ENCODE data around the gene QSOX1.

The QSOX1 gene

DNA sequence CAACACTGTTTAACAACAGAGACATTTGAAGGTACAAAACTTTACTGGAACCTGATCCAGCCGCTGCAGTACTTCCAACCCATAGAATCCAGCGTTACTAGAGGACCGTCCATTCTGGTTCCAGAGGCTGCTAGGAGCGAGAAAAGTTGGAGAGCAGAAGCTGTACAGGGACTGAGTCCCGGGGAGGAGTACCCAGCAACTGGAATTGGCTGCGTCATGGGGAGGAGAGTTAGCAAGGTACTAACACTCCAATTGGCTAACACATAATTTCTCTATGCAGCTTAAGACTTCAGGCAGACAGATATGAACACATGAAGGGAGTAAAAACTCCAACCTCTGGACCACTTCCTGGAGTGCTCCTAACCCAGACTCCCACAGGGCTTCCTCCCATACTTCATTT is 2.1 kb upstream of the QSOX1 start:
- no peak for DNase-seq

DNA sequence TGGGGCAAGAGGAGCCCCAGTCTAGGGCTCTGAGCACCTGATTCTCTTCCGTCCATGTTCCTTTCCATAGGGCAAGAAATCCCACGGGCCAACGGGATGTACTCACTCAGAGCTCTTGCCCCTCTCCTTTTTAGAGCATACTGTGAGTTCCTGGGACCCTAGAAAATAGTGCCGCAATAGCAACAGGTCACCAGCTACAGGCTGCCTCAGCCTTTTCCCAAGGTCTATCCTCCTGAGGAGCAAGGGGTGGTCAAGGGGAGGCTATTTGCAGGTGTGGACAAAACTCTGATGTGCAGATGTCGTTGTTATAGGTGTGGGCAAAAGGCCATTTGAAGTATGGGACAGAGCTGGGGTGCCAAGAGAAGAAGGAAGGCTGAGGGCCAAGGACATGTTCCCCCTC is 1.6 kb upstream of the QSOX1 start:
- no peak for DNase-seq

DNA sequence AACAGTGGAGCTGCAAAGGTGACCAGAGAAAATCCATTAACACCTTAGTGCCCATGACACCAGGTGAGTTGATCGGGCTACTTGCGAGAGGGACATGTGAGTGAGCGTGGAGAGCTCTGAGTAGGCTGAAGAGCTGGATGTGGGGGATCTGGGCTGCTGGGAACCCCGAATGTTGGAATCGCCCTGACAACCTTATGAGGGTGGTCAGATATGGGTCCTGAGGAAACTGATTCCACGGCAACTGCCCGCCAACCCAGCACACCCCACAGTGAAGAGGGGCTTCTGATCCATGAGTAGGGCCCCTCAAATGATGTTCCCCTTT is 705 bp upstream of the QSOX1 start:
- DNase-seq = no peak

DNA sequence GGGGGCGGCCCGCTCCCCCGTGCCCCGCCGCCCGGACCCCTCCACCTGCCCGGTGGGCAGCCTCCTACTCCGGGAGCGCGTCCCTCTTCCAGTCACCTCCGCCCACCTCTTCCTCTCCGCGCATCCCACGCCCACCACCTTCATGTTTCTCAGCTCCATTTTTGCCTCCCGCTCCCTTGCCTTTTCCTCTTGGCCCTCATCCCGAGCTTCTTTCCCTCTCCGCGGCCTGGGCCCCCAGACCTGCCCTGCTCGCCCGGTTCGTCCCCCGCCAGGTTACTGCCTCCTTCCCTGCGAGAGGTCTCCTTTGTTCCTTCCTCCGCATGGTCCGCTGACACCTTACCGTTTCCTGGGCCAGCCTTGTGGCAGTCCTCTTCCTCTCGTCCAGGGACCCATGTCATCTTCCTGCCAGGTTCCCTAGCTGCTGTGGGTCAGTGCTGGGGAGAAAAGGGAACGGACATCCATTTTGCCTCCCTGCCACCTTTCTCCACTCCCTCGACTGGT is 563 bp downstream of the QSOX1 start:
- peak in 1 of 2 experiments; percentile 23 for DNase-seq

DNA sequence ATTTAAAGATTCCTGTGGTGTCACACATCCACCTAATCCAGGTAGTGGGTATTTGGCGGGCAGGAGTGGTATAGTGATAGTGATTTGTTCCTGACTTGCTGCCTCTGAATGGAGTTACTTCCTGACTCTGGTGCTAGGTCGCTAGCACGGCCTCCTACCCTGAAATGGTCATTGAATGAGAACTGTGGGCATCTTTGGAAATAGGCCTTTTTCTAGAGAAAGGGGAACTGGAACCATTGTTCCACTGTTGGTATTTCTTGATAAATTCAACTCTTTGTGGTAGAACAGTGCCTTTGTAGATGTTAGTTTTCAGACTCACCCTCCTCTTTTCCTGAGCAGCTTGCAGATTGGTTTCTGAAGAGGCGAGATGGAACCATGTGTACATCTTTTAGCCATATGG is 1.5 kb downstream of the QSOX1 start:
- no peak for DNase-seq

DNA sequence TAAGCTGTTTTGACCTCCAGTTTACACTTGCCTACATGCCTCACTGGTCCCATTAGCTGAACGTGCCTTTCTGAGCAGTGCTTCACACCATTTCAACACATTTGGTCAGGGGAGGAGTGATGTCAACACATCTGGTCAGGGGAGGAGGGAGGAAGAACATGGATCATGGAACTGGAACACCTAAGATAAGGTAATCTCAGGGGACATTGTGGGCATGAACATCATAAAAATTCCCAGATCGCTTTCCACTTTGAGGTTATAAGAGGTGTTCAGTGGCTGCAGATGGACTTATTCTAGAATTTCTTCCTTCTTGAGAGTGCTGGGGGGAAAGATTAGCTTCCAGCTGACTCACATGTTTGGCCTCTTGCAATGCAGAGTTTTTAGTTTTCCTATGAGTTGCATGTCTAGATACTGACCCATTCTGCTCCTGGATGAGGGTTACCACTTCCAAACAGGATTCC is 2.0 kb downstream of the QSOX1 start:
- no peak for DNase-seq

DNA sequence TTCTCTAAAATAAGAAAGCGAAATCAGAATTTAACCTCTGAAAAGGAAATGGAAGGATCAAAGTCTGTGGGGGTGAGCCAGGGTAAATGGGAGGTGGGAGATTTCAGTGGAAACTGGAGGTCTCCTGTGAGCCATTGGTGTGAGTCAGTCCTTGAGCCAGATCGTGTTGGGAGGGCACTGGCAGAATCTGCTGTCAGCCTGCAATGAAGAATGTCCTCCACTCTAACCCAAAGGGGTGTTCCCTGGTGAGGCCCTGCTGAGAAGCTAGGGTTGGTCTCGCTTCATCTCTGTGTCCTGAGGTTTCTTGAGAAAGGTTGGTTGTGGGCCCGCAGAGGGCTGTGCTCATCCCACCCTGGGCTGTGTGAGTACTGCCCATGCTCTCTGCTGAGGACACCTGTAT is 2.4 kb downstream of the QSOX1 start:
- no peak for DNase-seq

DNA sequence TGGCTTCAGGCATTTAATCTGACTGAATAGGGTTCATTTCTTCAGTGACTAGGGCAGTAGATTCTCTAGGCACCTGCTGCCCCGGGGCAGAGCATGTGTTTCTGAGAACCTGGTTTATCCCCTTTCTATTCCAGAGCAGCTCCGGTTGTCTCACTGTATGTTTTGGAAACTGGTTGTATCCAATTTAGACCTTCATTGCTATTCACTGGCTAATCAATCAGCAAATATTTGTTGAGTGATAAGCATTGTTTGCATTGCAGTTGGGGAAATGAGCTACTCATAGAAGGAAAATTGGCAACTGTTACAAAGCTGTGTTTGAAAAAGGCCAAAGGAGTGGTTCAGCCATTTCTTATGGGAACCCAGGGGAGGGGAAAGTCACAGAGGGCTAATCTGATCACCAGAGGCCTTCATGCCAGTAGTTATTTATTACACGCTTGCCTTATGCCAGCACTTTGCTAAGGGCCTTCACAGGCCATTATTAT is 2.9 kb downstream of the QSOX1 start:
- no peak for DNase-seq

DNA sequence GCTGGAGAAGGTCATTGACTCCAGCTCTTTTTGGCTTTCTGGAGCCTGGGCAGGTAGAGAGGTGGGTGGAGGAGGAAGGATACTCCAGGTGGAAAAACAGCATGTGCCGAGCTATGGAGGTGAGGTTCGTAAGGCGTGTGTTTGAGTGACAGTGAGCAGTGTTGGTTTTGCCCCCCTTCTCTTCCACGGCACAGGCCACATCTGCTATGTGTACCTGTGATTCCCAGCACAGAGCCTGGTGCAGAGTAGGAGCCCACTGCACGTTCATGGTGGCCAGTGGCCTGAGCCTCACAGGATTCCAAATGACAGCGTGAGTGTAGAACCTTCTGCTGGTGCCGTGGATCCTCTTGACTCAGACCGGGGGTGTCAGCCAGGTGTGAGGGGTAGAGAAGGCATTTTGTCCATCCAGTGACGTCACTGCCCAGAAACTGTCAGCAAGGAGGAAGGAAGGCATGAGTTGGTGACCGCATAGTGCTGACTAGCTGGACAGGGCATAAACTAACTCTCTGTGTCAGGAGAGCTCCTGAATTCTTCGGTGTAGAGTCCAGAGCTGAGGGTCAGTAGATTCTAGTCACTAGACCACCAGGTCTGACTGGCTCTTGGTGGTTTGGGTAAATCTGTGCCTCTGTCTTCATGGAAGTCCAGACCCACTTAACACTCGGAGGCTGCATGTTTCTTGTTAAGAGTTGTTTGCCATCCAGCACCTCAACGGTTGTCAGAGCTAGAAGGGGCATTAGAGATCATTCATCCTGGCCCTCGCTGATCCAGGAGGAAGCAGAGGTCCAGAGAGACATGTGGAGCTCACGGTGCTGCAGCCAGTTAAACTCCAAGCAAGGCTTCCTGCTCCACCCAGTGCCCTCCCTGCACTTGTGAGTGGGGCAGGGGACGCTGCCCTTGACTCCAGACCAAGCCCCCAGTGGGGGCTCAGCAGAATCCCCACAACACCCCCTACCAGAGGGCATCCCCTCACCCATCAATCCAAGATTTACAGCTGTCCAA is 3.8 kb downstream of the QSOX1 start:
- DNase-seq = no peak

DNA sequence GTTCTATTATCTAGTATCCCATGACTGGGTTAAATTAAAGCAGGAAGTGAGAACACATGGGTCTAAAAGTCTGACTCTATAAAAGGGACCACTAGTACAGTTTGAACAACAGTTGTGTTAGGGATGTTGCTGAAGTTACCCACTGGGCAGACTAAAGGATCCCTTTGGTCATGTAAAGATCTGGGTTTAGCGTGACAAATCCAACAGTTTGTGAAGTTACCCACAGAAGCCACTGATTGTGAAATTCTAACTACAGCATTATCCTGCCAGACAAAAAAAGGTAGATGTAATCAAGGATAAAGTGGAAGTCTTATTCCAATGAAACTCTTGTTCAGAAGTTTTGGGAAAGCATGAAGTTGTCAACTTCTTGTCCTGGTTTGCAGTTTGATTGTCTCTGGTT is 5.7 kb downstream of the QSOX1 start:
- DNase-seq = no peak

DNA sequence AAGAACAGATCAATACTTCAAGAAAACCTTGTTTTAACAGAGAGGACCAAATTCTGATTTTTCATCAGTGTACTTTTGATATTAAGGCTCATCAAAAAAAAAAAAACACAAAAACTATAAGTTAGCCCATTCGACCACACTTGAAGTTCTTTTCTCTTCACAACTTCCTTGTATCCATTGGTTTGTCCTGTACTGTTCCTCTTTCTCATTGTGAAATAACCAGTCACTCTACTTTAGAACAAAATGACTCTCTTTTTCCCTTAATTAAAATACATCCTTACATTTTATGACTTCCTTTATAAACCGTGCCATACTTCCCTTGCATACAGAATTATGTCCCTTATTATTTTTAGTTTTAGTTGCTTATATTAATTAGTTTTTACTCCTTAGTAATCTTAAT is 8.4 kb downstream of the QSOX1 start:
- no peak for DNase-seq

DNA sequence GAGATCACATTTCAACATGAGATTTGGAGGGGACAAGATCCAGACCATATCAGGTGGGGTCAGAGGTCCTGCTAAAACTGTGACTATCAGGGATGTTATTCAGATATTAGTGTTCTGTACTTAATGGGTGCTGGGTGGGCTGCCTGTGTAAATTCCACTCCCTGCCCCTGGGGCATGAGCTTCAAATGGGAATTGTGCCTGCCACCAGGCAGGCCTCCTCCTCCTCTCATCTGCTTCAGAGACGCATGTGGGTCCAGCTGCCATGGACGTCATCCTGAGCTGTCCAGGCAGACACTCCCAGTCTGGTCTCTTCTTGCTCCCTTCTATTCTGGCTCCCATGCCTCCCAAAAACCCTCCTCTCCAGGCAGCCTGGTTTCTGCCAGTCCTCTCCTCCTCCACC is 10.4 kb downstream of the QSOX1 start:
- no peak for DNase-seq

DNA sequence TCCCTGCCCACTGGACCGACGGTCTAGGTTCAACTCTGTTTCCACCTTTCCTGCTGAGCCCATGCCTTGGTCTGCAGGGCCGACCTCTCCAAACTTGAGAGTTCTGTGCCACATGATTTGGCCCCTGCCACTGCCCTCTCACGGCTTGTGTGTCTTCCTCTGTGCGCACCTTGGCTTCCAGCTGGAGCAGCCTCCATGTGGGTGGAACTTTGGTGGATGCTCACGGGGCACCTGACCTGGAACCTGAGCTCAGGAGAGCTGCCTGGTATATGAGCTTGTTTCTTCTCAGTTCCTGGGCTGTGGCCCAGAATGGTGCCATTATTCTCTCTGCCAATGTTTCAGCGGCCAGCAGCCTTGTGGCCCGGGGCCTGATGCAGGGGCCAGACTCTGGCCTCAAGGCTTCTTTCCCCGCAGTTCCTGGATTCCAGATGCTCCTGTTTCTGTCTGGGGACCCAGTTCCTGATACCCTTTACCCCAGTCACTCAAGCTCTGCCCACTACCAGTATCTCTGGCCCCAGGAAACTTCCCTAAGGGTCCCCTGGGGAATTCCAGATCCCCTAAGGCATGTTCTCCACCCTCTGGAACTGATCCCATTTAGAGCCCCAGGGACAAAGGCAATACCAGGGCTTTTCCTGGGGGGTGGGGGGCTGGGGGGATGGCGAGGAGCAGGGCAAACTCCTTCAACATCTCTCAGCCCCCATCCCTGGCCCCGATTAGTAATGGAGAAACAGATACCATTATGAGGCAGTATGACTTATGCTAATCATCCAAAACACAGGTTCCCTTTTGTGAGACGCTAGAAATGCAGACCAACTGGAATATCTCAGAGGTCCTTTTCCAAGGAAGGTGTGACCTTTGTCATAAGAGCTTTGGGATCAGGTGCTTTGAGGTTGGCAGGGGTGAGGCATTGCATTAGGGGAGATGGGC is 11.1 kb downstream of the QSOX1 start:
- no peak for DNase-seq

DNA sequence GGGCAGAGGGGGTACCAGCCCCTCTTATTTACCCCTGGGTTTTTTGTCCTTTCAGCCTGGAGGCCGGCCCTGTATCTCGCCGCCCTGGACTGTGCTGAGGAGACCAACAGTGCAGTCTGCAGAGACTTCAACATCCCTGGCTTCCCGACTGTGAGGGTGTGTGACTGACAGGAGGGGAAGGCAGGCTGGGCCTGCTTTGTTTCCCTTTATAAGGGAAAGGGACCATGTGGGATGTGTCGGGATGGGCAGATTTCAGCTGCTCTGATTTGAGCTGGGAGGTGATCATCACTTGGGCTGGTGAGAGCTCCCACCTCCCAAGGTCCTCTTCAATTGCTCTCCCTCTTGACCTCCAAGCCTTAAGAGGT is 11.7 kb downstream of the QSOX1 start:
- DNase-seq = no peak

DNA sequence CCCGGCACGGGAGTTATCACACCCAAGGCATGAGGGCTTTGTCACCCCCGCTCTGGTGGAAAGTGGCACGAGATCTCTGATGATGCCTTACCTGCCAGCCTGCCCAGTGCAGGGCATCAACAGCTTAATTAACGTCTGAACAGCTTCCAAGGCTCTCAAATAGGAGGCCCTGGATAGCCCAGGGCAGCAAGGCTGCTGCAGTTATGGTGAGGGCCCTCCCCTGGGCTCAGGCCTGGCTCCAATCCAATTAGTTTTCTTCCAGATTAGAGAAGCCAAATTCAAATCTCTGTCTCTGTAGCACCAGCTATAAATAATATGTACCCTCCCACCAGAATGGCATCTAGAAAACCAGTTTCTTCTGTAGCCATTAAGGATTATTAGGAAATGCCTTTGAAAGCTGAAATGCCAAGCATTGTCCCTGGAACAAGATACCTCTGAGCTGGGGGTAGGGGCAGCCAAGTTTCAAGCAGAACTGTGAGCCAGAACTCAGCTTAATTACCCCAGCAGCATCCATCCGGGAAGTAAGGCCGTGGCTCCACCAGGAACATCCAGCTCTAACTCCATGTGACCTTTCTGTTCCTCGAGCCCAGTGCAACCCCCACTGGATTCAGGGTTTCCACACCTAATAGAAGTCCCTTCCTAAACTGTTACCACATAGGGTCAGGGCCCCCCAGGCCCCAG is 12.5 kb downstream of the QSOX1 start:
- no peak for DNase-seq

DNA sequence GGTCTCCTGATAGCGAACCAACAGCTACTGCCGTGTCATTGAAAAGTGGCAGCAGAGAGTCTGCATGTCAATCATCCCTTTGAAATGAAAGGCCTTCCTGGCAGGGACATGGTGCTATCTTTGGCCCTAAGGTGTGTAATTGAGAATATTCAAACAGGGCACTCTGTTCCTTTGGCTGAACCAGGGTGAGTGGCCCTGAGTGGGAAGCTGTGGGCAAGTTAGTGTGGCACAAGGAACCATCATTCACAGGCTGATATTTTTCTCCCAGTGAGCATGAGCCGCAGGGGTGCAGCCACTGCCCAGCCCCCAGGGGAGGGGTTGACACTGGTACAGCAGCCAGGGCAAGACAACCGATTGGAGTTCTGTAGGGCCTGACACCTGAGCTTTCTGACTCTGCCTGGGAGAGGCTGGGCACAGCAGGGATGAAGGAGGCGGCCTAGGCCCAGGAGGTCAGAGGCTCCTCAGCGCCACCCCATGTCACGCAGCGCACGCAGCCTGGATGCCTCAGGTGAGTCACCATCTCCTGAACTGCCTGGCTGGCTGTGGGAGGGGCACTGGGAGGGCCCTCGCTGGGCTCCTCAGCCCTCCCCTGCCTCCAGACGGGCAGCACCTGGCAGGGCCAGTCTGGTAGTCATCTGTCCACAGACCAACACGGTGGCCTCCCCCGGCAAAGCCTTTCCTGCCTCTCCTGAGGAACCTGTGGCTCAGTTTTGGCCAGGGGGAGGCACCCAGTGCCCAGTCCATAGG is 13.2 kb downstream of the QSOX1 start:
- no peak for DNase-seq

DNA sequence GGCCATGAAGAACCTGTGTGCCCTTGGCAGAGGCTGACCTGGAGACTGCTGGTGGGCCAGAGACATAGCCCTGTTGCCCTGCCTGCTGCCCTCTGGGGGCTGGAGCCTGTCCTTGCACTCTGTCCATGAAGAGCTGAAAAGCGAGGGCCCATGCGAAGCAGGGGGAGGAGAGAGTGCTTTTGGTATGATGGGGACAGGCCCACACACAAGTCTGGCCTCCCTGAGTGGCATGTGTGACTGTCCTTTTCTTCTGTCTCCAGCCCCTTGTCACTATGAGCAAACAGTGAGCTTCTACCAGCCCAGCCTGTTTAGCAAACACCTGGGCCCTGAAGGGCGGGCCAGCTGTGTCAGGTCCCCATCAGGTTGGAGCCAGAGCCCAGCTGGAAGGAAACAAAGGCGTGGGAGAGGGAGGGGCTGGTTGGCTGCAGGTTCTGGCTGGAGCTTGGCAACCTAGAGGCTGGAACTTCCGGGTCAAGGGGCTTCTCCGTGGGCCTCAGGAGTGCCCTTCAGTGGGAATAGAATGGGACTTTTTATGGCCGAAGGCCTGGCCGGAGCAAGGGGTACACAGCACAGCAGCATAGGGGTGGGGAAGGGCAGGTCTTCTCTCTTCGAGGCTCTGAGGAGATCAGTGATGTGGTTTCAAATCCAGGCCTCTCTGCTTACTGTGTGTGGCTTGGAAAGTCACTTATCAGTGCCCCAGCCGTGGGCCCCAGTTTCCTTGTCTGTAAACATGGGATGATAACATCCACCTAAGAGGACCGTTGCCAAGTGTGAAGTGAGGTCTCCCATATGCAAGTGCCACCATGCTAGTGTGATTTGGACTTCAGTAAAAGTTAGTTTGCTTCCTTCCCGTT is 14.3 kb downstream of the QSOX1 start:
- DNase-seq = no peak

DNA sequence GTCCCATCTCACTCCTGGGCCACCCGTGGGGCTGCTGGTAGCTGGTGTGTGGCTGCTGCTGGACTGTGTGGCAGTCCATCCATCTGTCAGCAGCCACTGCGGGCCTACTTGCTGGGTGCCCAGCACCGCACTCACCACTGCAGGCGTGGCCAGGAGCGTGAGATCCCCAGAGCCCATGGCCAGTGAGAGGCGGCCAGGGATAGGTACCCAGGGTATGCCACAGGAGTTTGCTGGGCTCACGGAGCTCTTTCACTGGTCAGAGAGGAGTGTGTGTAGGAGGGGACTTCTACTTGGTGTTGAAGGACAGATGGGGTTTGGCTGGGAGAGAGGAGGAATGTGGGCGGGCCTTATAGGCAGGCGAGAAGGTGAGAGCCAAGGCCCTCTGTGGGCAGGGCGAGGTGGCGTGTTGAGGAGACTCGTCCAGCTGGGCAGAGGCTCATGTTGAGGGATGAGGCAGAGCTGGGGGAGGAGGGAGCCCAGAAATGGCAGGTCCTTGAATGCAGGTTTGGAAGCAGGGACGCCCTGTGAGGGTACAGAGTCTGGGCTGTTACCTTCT is 15.0 kb downstream of the QSOX1 start:
- no peak for DNase-seq

DNA sequence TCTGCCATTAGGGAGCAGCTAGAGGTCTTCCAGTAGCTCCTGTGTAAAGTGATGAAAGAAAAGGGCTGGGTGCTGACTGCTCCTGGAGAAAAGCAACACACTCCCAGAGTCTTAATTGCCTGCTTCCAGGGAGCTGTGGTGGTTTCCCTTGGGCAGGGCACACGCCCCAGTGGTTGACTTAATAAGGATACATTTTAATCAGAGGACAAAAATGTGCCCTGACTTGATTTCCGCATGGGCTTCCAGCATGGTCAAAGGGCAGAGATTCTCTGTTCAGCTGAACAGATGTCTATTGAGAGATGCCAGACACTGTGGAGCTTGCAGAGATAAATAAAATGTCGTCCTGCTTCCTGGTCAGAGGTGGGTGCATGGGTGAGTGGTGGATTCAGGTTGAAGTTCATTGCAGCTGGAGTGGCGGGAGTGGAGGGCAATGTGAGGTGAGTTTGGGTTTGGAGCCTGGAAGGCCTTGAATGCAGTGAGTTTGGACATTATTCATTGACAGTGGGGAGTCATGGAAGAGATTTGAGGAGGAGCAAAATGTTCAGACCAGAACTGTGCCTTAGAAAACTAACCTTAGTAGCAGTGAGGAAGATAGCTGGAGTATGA is 16.0 kb downstream of the QSOX1 start:
- DNase-seq = no peak

DNA sequence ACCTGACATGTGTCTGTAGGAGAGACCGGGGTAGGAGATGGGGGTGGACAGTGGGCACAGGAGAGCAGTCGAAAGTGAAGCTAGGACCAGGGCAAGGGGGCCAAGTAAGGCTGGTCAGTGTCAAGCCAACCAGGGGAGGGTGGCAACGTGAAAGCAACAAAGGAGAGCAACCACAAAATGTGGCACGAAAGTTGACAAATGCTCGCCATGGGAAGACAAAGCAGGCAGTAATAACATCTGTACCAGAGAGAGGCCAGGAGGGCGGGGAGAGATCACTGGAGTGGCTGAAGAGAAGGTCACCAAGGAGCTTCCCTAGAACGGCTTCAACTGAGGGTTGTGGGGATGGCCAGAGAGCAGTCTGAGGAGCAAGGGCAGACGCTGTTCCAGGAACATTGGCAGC is 17.0 kb downstream of the QSOX1 start:
- DNase-seq = no peak

Data from stimulated activated CD4-positive, alpha-beta T cell treated with anti-CD3 and anti-CD28 coated beads, Interleukin-4, amount 100 ng/mL, for 4 hours (primary cell).